ENCODE data around the gene C16orf92. TPM values are rescaled to one million over a fixed set of nuclear protein-coding genes. Genes with fewer than 3 reads are reported as not detected.

The C16orf92 gene
- total RNA-seq, 2 experiments from 2014 or later, result not detected

GRCh38 chr16:29982560-29983419 is 40.2 kb upstream of the C16orf92 start:
- peaks cover 39% of the 10 kb centered on the region for H3K36me3 Mint-ChIP-seq (ENCODE audit: low read depth)
- POLR2A ChIA-PET, result no interaction called here
- H3K4me1 Mint-ChIP-seq, result no peaks in the 10 kb centered on the region
- no peaks in the 10 kb centered on the region for H3K27me3 Mint-ChIP-seq
- intact Hi-C loops (cut with DNase I, micrococcal nuclease), result no loop called here
- DNase-seq, result no peak
- no peaks in the 10 kb centered on the region for H3K9me3 Mint-ChIP-seq (ENCODE audit: low read depth)
- CTCF ChIA-PET, result interaction anchor here (1.1 kb wide), 1 partner anchor 291 kb away, joined by 4 read pairs; no protein-coding TSS in a partner anchor
- no peak overlapping the region for H3K27ac Mint-ChIP-seq
- no peak overlapping the region for H3K4me3 Mint-ChIP-seq
- no peak for ATAC-seq

- DNase-seq, result no peak
- no peak for ATAC-seq
- Mint-ChIP-seq H3K27me3 (no peaks in the 10 kb centered on the region), H3K27ac (no peak overlapping the region), H3K4me3 (no peak overlapping the region), H3K36me3 (ENCODE audit: low read depth) (peaks cover 35% of the 10 kb centered on the region), H3K4me1 (no peaks in the 10 kb centered on the region), H3K9me3 (ENCODE audit: low read depth) (no peaks in the 10 kb centered on the region)
- ChIA-PET POLR2A (no interaction called here), CTCF (interaction anchor here (1.1 kb wide), 1 partner anchor 292 kb away, joined by 4 read pairs; no protein-coding TSS in a partner anchor)
- intact Hi-C loops (cut with DNase I, micrococcal nuclease), result no loop called here
These were observed 39.4 kb upstream of the C16orf92 start for GRCh38 chr16:29983420-29984136.

GRCh38 chr16:29984137-29984763 is 38.7 kb upstream of the C16orf92 start:
- intact Hi-C loops (cut with DNase I, micrococcal nuclease), result no loop called here
- CTCF ChIA-PET, result no interaction called here
- ATAC-seq (no peak), DNase-seq (no peak)
- Mint-ChIP-seq H3K9me3 (ENCODE audit: low read depth) (no peaks in the 10 kb centered on the region), H3K4me1 (no peaks in the 10 kb centered on the region), H3K4me3 (no peak overlapping the region), H3K27me3 (no peaks in the 10 kb centered on the region), H3K27ac (no peak overlapping the region), H3K36me3 (ENCODE audit: low read depth) (peaks cover 32% of the 10 kb centered on the region)
- POLR2A ChIA-PET, result interaction anchor here (1.5 kb wide), 1 partner anchor 8 kb away, joined by 4 read pairs; no protein-coding TSS in a partner anchor

- peaks cover 27% of the 10 kb centered on the region for H3K36me3 Mint-ChIP-seq (ENCODE audit: low read depth)
- intact Hi-C loops (cut with DNase I, micrococcal nuclease), result no loop called here
- ChIA-PET POLR2A (interaction anchor here (1.5 kb wide), 1 partner anchor 9 kb away, joined by 4 read pairs; no protein-coding TSS in a partner anchor), CTCF (no interaction called here)
- H3K4me1 Mint-ChIP-seq, result no peaks in the 10 kb centered on the region
- no peaks in the 10 kb centered on the region for H3K9me3 Mint-ChIP-seq (ENCODE audit: low read depth)
- DNase-seq (no peak), ATAC-seq (no peak)
- H3K27me3 Mint-ChIP-seq, result no peaks in the 10 kb centered on the region
- H3K27ac Mint-ChIP-seq, result no peak overlapping the region
- H3K4me3 Mint-ChIP-seq, result no peak overlapping the region
These were observed 38.2 kb upstream of the C16orf92 start for GRCh38 chr16:29984764-29985147.

- peaks cover 29% of the 10 kb centered on the region for H3K36me3 Mint-ChIP-seq (ENCODE audit: low read depth)
- DNase-seq (no peak), ATAC-seq (no peak)
- intact Hi-C loops (cut with DNase I, micrococcal nuclease), result no loop called here
- ChIA-PET CTCF (no interaction called here), POLR2A (interaction anchor here (1.4 to 1.5 kb wide), 2 partner anchors 10 kb away, joined by 3 to 4 read pairs; partner anchors contain the start of gene HIRIP3)
- no peaks in the 10 kb centered on the region for H3K9me3 Mint-ChIP-seq (ENCODE audit: low read depth)
- H3K27me3 Mint-ChIP-seq, result no peaks in the 10 kb centered on the region
- no peak overlapping the region for H3K27ac Mint-ChIP-seq
- no peak overlapping the region for H3K4me3 Mint-ChIP-seq
- H3K4me1 Mint-ChIP-seq, result no peaks in the 10 kb centered on the region
These were observed 37.7 kb upstream of the C16orf92 start for GRCh38 chr16:29985271-29985811.

GRCh38 chr16:29986231-29986630 is 36.8 kb upstream of the C16orf92 start:
- CTCF ChIA-PET, result interaction anchor here (0.6 kb wide), 1 partner anchor 86 kb away, joined by 3 read pairs; the partner anchor contains the start of gene ASPHD1

GRCh38 chr16:29986931-29987330 is 36.1 kb upstream of the C16orf92 start:
- ChIA-PET POLR2A (no interaction called here), CTCF (no interaction called here)
- no peak overlapping the region for H3K4me3 Mint-ChIP-seq
- peaks cover 28% of the 10 kb centered on the region for H3K36me3 Mint-ChIP-seq (ENCODE audit: low read depth)
- H3K27me3 Mint-ChIP-seq, result no peaks in the 10 kb centered on the region
- no peaks in the 10 kb centered on the region for H3K9me3 Mint-ChIP-seq (ENCODE audit: low read depth)
- DNase-seq (no peak), ATAC-seq (no peak)
- no peak overlapping the region for H3K27ac Mint-ChIP-seq
- intact Hi-C loops (cut with DNase I, micrococcal nuclease), result no loop called here
- no peaks in the 10 kb centered on the region for H3K4me1 Mint-ChIP-seq

More at GRCh38 chr16:29986231-29986630, 36.8 kb upstream of the C16orf92 start:
- POLR2A ChIA-PET, result interaction anchor here (1.4 kb wide), 1 partner anchor 9 kb away, joined by 3 read pairs; the partner anchor contains the start of gene HIRIP3
- ATAC-seq (no peak), DNase-seq (no peak)
- H3K4me3 Mint-ChIP-seq, result no peak overlapping the region
- H3K9me3 Mint-ChIP-seq (ENCODE audit: low read depth), result no peaks in the 10 kb centered on the region
- no peaks in the 10 kb centered on the region for H3K4me1 Mint-ChIP-seq
- H3K27ac Mint-ChIP-seq, result no peak overlapping the region
- H3K36me3 Mint-ChIP-seq (ENCODE audit: low read depth), result peaks cover 29% of the 10 kb centered on the region
- intact Hi-C loops (cut with DNase I, micrococcal nuclease), result no loop called here
- no peaks in the 10 kb centered on the region for H3K27me3 Mint-ChIP-seq

GRCh38 chr16:29987371-29988085 is 35.5 kb upstream of the C16orf92 start:
- ChIA-PET POLR2A (no interaction called here), CTCF (no interaction called here)
- no peak overlapping the region for H3K4me3 Mint-ChIP-seq
- intact Hi-C loops (cut with DNase I, micrococcal nuclease), result no loop called here
- DNase-seq (no peak), ATAC-seq (no peak)
- no peaks in the 10 kb centered on the region for H3K9me3 Mint-ChIP-seq (ENCODE audit: low read depth)
- no peaks in the 10 kb centered on the region for H3K4me1 Mint-ChIP-seq
- H3K27ac Mint-ChIP-seq, result no peak overlapping the region
- peaks cover 30% of the 10 kb centered on the region for H3K36me3 Mint-ChIP-seq (ENCODE audit: low read depth)
- no peaks in the 10 kb centered on the region for H3K27me3 Mint-ChIP-seq

GRCh38 chr16:29988346-29989075 is 34.5 kb upstream of the C16orf92 start:
- ChIA-PET CTCF (interaction anchor here (0.6 to 0.8 kb wide), 2 partner anchors 52 to 193 kb away, joined by 3 read pairs; no protein-coding TSS in a partner anchor), POLR2A (no interaction called here)
- H3K27me3 Mint-ChIP-seq, result no peaks in the 10 kb centered on the region
- intact Hi-C loops (cut with DNase I, micrococcal nuclease), result no loop called here
- no peak overlapping the region for H3K4me3 Mint-ChIP-seq
- ATAC-seq, result no peak
- no peaks in the 10 kb centered on the region for H3K9me3 Mint-ChIP-seq (ENCODE audit: low read depth)
- no peak overlapping the region for H3K27ac Mint-ChIP-seq
- DNase-seq, result no peak
- no peaks in the 10 kb centered on the region for H3K4me1 Mint-ChIP-seq
- peaks cover 27% of the 10 kb centered on the region for H3K36me3 Mint-ChIP-seq (ENCODE audit: low read depth)

GRCh38 chr16:29989111-29989858 is 33.7 kb upstream of the C16orf92 start:
- peaks cover 5% of the 10 kb centered on the region for H3K4me1 Mint-ChIP-seq
- H3K4me3 Mint-ChIP-seq, result no peak overlapping the region
- ATAC-seq (no peak), DNase-seq (no peak)
- ChIA-PET POLR2A (no interaction called here), CTCF (interaction anchor here (0.6 to 0.8 kb wide), 2 partner anchors 52 to 194 kb away, joined by 3 read pairs; no protein-coding TSS in a partner anchor)
- H3K36me3 Mint-ChIP-seq (ENCODE audit: low read depth), result peaks cover 29% of the 10 kb centered on the region
- H3K9me3 Mint-ChIP-seq (ENCODE audit: low read depth), result no peaks in the 10 kb centered on the region
- no peaks in the 10 kb centered on the region for H3K27me3 Mint-ChIP-seq
- H3K27ac Mint-ChIP-seq, result no peak overlapping the region
- intact Hi-C loops (cut with DNase I, micrococcal nuclease), result no loop called here

All from activated CD4-positive, alpha-beta T cell treated with anti-CD3 and anti-CD28 coated beads for 36 hours (primary cell).